GM04503 (cell line): ENCODE data around the gene MRPL38.

Source experiments
- DNase-seq: peaks from one replicate; pipeline ENCODE4 v3.0.0-alpha.2; 2012; ENCODE audit warnings: low read depth

The MRPL38 gene

GRCh38 chr17:75919611-75920010, 14.9 kb upstream of the MRPL38 start:
- DNase-seq = no peak

DNA sequence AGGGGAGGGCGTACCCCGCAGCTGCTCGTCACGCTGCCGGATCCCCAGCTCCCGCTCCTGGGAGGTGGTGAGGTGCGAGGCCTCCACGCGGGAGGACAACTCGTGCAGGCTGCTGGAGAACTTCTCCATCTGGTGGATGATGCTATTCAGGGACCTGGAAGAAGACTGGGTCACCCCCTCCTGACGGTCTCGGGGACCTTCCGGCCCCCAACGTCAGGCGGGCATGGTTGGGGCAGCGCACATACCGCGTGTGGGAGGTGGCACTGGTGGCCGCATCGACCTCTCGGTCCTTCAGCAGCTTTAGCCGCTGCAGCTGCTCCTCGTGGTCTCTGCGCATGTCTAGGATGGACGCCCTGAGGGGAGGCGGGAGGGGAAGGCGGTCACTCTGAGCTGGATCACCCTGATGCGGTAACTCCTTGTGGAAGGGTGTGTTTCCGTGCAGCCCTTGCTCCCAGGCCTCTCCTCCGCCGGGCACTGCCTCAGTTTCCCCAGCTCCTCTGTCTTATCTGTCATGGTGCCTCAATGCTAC, 13.3 kb upstream of the MRPL38 start:
- no peak for DNase-seq

GRCh38 chr17:75917141-75917916, 12.6 kb upstream of the MRPL38 start:
- no peak for DNase-seq

DNA sequence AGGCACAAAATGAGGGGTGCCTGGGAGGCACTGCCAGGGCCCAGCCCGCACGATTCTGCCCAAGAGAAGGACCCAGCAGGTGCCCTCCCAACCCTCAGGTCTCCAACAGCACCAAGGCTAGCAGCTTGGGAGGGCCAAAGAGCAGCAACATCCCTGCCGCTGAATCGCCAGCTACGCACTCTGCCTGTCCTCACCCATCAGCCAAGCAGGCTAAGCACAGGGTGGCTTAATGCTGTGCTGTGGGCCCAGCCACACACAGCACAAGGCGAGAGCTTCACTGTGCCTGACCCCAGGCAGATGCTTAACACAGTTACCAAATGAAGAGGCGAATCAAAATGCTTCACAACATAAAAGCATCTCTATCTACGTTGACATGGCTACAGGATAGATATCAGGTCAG, 10.6 kb upstream of the MRPL38 start:
- DNase-seq = no peak

DNA sequence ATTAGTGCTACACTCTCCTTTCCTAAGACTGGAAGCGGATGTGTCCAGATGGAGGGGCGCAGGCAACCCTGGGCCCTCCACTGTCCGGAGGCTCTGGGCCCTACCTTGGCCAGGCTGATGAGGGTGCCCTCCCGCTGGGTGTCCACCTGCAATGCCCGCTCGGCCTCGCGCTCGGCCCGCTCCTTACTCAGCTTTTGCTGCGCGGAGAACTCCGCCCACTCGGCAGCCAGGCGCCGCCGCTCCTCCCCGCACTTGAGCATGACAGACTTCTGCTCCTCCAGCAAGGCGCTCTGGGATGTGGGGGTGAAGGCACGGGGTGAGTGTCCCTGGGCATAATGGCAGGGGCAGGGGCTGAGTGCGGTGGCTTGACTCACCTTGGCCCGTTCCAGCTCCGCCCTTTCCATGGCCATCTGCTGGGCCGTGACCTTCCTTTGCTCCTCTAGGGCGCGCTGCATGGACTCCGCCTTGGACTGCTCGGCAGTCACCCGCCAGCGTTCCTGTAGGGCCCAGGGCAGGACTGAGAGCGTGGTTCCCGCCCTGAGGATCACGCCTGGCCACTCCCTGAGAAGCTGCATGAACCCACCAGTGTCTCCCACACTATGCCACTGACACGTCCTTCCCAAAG, 10.1 kb upstream of the MRPL38 start:
- no peak for DNase-seq

- no peak for DNase-seq
Measured at GRCh38 chr17:75913537-75914210, 9.0 kb upstream of the MRPL38 start.

DNA sequence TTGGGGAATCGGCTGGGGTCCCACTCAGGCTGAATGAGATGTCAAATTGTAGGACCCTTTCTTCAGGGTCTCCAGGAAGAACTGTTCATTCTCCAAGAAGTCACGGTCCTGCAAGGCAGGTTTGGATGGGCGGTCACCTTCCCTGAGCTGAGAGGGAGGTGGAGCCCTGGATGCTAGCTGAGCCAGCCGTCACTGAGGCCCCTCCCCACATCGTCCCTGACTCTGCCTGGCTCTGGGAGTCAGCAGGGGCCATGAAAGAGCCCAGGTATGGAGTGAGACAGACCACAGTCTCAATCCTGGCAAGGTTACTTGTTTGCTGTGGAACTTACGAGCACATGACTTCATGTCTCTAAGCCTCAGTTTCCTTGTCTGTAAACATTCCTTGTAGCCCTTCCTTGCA, 6.0 kb upstream of the MRPL38 start:
- DNase-seq = no peak

GRCh38 chr17:75909812-75910274, 5.2 kb upstream of the MRPL38 start:
- no peak for DNase-seq

DNA sequence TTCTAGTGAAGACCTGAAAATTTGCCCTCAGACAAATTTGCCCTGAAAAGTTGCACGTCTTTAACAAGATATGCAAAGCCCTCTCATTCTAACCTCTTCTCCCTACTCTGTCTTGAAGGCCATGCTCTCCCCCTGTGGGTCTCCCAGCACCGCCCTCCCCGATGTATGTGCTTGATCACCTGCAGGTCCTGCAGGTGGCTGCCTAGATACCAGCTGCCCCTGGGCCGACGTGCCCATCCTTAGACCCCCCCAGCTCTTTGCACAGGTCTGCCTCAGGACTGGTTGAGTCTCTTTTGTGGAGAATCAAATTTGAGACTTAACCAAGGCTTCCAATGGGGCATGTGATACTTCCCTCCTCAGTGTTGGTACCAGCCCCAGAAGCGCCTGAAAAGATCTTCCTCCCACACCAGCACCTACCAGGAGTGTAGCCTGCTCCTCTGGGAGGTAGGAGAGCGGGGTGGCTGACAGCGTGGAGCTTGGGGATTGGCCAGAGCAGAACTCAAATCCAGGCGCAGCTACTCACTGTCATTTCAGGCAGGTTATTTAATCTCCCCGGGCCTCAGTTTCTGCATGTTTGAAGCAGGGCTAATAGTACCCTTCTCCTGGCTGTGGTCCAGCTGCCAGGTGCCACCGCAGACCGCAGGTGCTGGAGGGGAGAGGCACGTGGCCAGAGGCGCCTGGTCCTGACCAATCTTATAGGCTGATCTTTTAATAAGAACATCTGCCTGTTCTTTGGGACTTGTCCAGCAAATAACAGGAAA, 4.5 kb upstream of the MRPL38 start:
- DNase-seq = no peak

GRCh38 chr17:75908201-75908600, 3.5 kb upstream of the MRPL38 start:
- DNase-seq = no peak

- DNase-seq = no peak
Measured at GRCh38 chr17:75906143-75906884, 1.6 kb upstream of the MRPL38 start.

DNA sequence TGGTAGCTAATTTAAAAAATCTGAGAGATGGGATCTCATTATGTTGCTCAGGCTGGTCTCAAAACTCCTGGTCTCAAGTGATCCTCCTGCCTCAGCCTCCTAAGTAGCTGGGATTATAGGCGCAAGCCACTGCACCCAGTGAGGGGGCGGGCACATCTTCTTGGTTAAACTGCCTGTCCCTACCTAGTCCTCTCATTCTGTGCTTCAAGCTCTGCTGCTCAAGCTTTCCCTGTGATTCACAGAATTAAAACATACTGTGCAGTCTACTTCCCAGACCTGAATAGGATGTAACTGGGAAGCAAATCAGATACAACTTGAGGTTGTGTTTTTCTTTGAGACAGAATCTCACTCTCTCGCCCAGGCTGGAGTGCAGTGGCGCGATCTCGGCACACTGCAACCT, 2.3 kb downstream of the MRPL38 start:
- no peak for DNase-seq

DNA sequence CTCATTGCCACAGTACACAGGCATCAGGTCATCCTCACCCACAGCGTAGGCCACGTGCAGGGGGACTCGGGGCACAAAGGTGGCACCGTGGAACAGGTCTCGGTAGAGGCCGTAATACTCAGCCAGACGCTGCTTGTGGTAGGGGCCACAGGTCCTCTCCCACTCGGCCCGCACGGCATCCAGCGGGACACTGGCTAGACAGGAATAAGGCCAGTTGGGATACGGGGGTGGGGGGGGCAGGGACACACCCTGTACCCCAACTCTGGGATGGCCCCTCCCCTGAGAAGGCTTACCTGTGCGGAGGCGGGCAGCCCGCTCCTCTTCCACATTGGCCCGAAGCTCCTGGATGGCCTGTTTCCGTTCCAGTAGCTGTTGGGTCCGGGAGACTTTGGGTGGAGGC, 3.0 kb downstream of the MRPL38 start:
- DNase-seq = no peak

DNA sequence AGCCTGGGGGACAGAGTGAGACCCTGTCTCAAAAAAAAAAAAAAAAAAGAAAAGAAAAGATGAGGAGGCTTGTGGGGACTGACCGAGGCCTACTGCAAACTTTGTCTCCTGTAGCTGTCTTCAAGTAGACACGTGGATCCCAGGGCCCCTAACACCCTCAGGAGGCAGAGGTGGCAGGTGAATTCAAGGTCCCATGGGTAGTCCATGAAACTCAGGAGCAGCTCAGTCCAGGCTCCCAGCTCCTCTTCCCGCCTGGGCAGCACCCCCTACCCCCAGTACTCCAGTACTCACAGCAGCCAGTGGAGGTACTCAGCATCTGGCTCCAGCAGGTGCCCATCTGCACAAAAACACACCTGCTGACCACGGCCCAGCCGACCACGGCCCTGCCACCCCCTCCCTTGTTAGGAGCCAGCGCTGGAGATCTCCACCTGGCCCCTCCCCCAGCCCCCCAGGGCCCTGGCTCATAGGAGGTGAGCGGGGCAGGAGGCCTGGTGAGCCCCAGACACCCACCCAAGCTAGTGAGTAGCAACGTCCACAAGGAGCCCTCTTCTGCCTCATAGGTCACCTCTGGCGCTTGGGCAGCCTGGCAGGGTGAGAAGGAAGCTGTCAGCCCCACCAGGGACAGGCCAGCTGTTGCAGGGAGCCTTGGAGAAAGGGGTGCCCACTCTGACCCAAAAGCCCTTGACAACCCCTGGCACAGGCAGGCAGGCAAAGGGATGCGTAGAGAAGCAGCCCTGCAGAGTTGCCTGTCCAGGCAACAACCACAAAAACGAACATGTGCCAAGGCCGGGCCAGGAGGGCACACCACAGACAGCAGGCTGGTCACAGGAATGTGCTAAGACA, 3.8 kb downstream of the MRPL38 start:
- no peak for DNase-seq

GRCh38 chr17:75899767-75900468, 4.8 kb downstream of the MRPL38 start:
- DNase-seq = no peak

DNA sequence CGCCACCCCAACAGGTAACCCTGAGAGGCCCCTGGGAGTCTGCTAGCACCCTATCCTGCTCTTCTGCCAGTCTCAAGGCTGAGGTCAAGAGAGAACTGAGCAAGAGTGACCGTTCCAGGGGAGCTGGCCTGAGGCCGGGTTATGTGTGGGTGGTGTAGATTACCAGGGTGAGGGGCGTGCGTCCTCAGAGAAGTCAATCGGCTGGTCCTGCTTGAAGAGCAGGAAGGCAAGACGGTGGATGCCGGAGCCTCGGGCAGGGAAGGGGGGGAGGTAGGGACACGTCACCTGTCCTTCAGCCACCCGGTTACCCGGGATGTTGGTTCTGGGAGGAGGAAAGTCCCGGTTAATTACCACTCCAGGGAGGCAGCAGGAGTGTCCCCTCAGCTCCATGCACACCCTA, 5.3 kb downstream of the MRPL38 start:
- DNase-seq = no peak

- no peak for DNase-seq
Measured at GRCh38 chr17:75898791-75899190, 5.9 kb downstream of the MRPL38 start.

GRCh38 chr17:75898065-75898464, 6.6 kb downstream of the MRPL38 start:
- no peak for DNase-seq

DNA sequence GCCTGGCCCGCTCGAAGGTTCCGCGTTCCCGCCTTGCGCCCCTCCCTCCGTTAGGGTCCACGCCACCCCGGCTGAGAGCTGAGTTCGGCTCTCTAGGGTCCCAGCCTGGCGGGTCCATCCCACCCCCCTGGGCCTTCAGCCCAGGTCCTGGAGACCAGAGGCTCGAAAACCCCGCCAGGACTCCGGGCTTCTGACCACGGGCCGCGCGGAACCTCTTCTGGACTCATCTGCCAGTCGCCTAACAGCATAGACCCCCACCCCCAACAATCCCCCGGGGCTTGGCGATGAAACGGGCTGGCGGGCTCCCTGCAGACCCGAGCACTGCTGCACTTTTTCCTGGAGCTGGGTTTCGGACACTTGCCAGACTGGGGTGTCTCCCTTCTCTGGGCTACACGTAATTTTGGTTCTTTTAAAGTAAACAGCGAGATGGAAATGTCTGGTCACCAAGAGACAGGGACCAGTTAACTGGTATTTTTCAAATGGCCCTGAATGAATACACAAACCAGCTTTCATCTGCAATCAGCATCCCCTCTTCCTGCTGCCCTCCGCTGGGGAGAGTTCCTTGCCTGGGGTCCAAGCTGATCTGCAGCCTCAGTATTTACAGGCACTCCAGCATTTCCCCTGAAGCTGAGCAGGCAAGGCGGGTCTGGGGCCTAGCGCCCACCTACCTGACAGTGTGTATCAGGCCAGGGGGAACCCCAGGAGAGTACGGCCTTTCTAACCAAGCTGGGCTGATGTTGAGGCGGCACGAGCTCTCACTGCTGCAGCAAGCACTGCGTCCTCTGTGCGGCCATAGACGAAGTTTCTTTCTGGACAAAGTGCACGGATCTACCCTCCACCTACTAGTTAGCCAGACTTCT, 7.3 kb downstream of the MRPL38 start:
- no peak for DNase-seq
